Colonic mucosa (tissue), 4 donors: ENCODE measurements around the gene AGAP1. TPM values are rescaled to one million over a fixed set of nuclear protein-coding genes. Genes with fewer than 3 reads are reported as not detected.

Experiments used
- DNase-seq: peaks from one replicate; pipeline ENCODE4 v3.0.0-alpha.2; 2020
- H3K27ac ChIP-seq: fragments of 200-600 bp; one replicate; pipeline ENCODE4 v1.8.0; 2021
- H3K27me3 ChIP-seq: fragments of 200-600 bp; one replicate; pipeline ENCODE4 v1.8.0; 2021
- H3K36me3 ChIP-seq: fragments of 200-600 bp; one replicate; pipeline ENCODE4 v1.8.0; 2021
- H3K4me1 ChIP-seq: fragments of 200-600 bp; one replicate; pipeline ENCODE4 v1.8.0; 2021; ENCODE audit warnings: mild to moderate bottlenecking
- H3K4me3 ChIP-seq: fragments of 200-600 bp; one replicate; pipeline ENCODE4 v1.8.0; 2021
- H3K9ac ChIP-seq, 2 donors: one replicate each; pipeline ENCODE4 v1.7.0; 2013; ENCODE audit warnings: control low read depth in 2 of 2, low read depth in 2 of 2, low read length in 2 of 2
- H3K9me3 ChIP-seq: fragments of 200-600 bp; one replicate; pipeline ENCODE4 v1.8.0; 2021
- intact Hi-C: fragments of 100-400 bp; cut with DNase I; formaldehyde crosslinking; loops from one replicate; pipeline ENCODE4 v1.14.1; 2022
- total RNA-seq, 2 donors: library from RNA; stranded (reverse); fragmentation: NEBNext Ultra II Directional in 1 of 2; extraction: Animal tissue kit (Norgen Biotek cat#: 25700) in 1 of 2; gene quantifications; one replicate each; pipeline ENCODE4 v1.2.1, GENCODE V29; 2021
- TF ChIP-seq, protein P1 (sequence below): fragments of 200-600 bp; IDR thresholded peaks from one replicate; pipeline ENCODE4 v1.8.0; 2022; ENCODE audit warnings: antibody characterized with exemption, mild to moderate bottlenecking
- donor health status: healthy.
- donor health status: DM: no; HTN: no; CAD: no.
- donor health status: DM: no; HTN: no; CAD: no.

The AGAP1 gene
- total RNA-seq, 2 donors from 2014 or later = 62.1 to 62.9 TPM

DNA sequence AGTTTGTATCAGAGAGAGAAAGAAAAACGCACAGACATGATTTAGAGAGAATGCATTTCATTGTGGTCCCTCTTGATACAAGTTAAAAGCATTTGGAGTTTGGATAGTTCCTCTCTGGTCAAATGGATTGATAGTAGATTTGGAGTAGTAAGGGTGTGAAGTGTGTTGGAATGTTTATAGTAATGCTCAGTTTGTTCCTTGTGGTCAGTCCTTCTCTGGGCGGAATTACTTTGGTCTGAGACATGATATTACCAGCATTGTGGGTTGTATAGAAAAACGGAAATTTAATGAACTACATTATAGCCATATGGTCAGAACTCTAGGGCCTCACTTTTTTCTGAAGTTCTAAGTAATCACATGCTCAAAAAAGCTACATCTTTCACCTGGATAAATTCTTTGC is 178.9 kb downstream of the AGAP1 start:
- no peak for DNase-seq
- H3K27ac ChIP-seq = no peak overlapping the region
- no peak overlapping the region for H3K9ac ChIP-seq
- H3K4me1 ChIP-seq = peaks cover 4% of the 10 kb centered on the region
- H3K9me3 ChIP-seq = no peaks in the 10 kb centered on the region
- TF ChIP-seq, protein P1, sequence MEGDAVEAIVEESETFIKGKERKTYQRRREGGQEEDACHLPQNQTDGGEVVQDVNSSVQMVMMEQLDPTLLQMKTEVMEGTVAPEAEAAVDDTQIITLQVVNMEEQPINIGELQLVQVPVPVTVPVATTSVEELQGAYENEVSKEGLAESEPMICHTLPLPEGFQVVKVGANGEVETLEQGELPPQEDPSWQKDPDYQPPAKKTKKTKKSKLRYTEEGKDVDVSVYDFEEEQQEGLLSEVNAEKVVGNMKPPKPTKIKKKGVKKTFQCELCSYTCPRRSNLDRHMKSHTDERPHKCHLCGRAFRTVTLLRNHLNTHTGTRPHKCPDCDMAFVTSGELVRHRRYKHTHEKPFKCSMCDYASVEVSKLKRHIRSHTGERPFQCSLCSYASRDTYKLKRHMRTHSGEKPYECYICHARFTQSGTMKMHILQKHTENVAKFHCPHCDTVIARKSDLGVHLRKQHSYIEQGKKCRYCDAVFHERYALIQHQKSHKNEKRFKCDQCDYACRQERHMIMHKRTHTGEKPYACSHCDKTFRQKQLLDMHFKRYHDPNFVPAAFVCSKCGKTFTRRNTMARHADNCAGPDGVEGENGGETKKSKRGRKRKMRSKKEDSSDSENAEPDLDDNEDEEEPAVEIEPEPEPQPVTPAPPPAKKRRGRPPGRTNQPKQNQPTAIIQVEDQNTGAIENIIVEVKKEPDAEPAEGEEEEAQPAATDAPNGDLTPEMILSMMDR = no peak
- H3K4me3 ChIP-seq = no peak overlapping the region
- intact Hi-C loops = loop anchor here (5.0 kb wide), 3 partner anchors 75 to 180 kb away; partner anchors contain the start of gene AGAP1
- no peaks in the 10 kb centered on the region for H3K27me3 ChIP-seq
- H3K36me3 ChIP-seq = no peaks in the 10 kb centered on the region

DNA sequence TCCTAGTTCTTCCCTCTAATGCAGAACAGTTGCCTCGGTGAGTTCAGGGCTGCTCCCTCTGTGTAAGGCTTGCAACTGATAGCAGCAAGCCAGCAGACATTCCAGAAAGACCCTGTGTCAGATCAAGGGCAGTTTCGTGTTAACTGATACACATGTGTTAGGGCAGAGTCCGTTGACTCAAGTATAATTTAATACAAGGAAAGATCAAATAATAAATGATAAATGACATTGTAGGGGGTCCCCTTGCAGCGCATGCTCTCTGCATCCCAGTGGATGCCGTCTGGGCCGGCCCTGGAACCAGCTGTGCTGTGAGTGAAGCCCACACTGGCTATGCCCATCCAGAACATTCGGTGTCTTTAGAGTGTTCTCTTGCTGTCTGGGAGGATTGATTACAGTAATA is 180.3 kb downstream of the AGAP1 start:
- H3K27ac ChIP-seq = no peak overlapping the region
- peaks cover 4% of the 10 kb centered on the region for H3K4me1 ChIP-seq
- intact Hi-C loops = loop anchor here (5.0 kb wide), 3 partner anchors 73 to 182 kb away; partner anchors contain the start of gene AGAP1

DNA sequence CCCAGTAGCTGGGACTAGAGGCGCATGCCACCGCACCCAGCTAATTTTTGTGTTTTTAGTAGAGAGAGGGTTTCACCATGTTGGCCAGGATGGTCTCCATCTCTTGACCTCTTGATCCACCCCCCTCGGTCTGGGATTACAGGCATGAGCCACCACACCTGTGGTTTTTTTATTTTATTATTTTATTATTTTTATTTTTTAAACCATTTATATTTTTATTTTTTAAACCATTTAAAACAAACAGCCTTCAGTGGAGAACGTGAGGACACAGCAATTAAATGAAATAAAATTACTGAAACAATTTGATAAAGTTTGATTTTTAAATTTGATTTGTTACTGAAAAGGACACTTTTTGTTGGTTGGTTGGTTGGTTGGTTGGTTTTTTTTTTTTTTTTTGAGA is 181.0 kb downstream of the AGAP1 start:
- no peak overlapping the region for H3K4me3 ChIP-seq
- no peaks in the 10 kb centered on the region for H3K9me3 ChIP-seq
- no peaks in the 10 kb centered on the region for H3K27me3 ChIP-seq
- DNase-seq = no peak
- no peak overlapping the region for H3K27ac ChIP-seq
- H3K4me1 ChIP-seq = peaks cover 4% of the 10 kb centered on the region
- intact Hi-C loops = loop anchor here (5.0 kb wide), 3 partner anchors 72 to 183 kb away; partner anchors contain the start of gene AGAP1
- no peaks in the 10 kb centered on the region for H3K36me3 ChIP-seq
- no peak overlapping the region for H3K9ac ChIP-seq
- TF ChIP-seq, protein P1 = no peak

More for the DNA sequence above, 180.3 kb downstream of the AGAP1 start:
- DNase-seq = no peak
- no peak overlapping the region for H3K4me3 ChIP-seq
- no peaks in the 10 kb centered on the region for H3K27me3 ChIP-seq
- no peak overlapping the region for H3K9ac ChIP-seq
- TF ChIP-seq, protein P1 = no peak
- no peaks in the 10 kb centered on the region for H3K9me3 ChIP-seq
- H3K36me3 ChIP-seq = no peaks in the 10 kb centered on the region

DNA sequence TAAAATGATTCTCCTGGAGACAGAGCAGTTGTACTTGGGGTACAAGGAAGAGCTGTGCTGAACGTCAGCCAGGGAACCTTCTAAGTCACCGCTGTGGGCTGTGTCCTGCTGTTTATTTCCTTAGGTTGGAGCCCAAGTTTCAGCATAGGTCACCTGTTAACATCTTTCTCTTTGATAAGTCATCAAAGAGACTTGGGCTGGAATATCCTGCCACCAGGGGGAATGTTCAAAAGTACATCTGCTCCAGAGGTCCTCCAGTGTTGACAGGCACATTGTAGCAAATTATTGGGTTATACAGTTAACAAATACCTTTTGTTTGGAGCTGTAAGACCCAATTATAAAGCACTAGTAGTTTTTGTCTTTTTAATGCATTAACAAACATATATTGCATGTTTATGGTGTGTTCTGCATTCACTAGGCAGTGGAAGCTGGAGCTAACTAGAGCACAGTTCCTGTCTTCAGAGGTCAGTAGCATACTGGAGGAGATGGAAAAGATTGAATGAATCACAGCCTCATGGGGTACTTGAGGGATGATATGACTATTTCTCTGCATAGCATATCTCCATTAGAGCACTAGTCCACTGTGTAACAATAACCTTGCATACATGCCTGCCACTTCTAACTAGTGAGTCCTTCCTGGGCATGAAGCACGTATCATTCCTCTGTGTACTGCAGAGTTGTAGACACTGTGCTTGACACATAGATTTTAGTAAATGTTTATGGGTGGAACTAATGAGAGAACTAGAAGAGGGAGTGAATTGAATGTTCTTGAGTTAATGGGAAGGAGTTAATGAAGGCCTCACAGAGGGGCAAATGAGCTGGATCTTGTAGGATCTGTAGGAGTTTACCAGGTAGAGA is 182.1 kb downstream of the AGAP1 start:
- H3K9ac ChIP-seq = no peak overlapping the region
- no peak for DNase-seq
- intact Hi-C loops = no loop called here

DNA sequence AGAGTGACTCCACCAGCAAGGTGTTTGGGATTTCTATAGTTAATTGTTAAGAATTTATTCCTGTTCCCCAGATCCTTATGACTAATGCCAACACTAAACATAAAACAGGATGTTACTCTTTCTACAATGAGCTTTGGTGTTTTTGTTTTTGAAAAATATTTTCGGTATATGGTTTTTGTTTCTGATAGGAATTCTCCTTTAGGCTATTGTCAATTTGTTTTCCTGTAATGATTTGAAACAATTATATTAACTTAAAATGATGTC is 182.6 kb downstream of the AGAP1 start:
- intact Hi-C loops = no loop called here

More for the DNA sequence above, 182.1 kb downstream of the AGAP1 start:
- Histone ChIP-seq H3K36me3 (no peaks in the 10 kb centered on the region), H3K9me3 (no peaks in the 10 kb centered on the region), H3K4me1 (peaks cover 4% of the 10 kb centered on the region), H3K27ac (no peak overlapping the region), H3K4me3 (no peak overlapping the region), H3K27me3 (no peaks in the 10 kb centered on the region)
- TF ChIP-seq, protein P1 = no peak

More for the DNA sequence above, 182.6 kb downstream of the AGAP1 start:
- H3K9me3 ChIP-seq = no peaks in the 10 kb centered on the region
- H3K27me3 ChIP-seq = no peaks in the 10 kb centered on the region
- no peak for DNase-seq
- no peak overlapping the region for H3K27ac ChIP-seq
- H3K9ac ChIP-seq = no peak overlapping the region
- H3K4me3 ChIP-seq = no peak overlapping the region
- TF ChIP-seq, protein P1 = no peak
- peaks cover 4% of the 10 kb centered on the region for H3K4me1 ChIP-seq
- H3K36me3 ChIP-seq = no peaks in the 10 kb centered on the region
